Keratinocyte (primary cell): ENCODE results near the gene EBF4. TPM values are rescaled to one million over a fixed set of nuclear protein-coding genes. Genes with fewer than 3 reads are reported as not detected.

ENCODE experiments used
- DNase-seq: peaks from one replicate; pipeline ENCODE4 v3.0.0-alpha.2; 2011; ENCODE audit warnings: low read depth, missing footprints, low spot score
- FAIRE-seq: peaks from 2 replicates; lab custom pipeline; 2011; peaks lifted over from hg19 to GRCh38; lab: Jason Lieb, UNC
- H2AFZ ChIP-seq: 2 replicates; pipeline ENCODE4 v1.6.0; 2012; ENCODE audit warnings: low read length, control low read depth, inconsistent platforms; ENCODE audit not compliant: control insufficient read depth
- H3K27ac ChIP-seq: 2 replicates; pipeline ENCODE4 v1.5.1; 2011; ENCODE audit warnings: low read length; ENCODE audit not compliant: control insufficient read depth, insufficient read depth
- H3K27me3 ChIP-seq: 3 replicates; pipeline ENCODE4 v1.6.0; 2011; ENCODE audit warnings: low read length; ENCODE audit not compliant: control insufficient read depth, insufficient read depth; ENCODE audit errors: extremely low read depth
- H3K36me3 ChIP-seq, 2 experiments: 2 replicates in 1 of 2; 3 replicates in 1 of 2; pipeline ENCODE4 v1.5.1; 2011; ENCODE audit warnings: low read length in 2 of 2, mild to moderate bottlenecking in 1 of 2; ENCODE audit not compliant: control insufficient read depth in 2 of 2, insufficient read depth in 2 of 2; ENCODE audit errors: extremely low read depth in 1 of 2
- H3K4me1 ChIP-seq: 3 replicates; pipeline ENCODE4 v1.5.1; 2011; ENCODE audit warnings: low read length; ENCODE audit not compliant: control insufficient read depth, insufficient read depth; ENCODE audit errors: extremely low read depth
- H3K4me2 ChIP-seq: 3 replicates; pipeline ENCODE4 v1.6.0; 2011; ENCODE audit warnings: low read depth, low read length; ENCODE audit not compliant: control insufficient read depth, insufficient read depth; ENCODE audit errors: extremely low read depth
- H3K4me3 ChIP-seq, 3 experiments: fragments of 200-600 bp in 1 of 3; sonication (generic) in 1 of 3; 2 replicates in 2 of 3; 3 replicates in 1 of 3; pipeline ENCODE4 v1.5.1; 2011 to 2016; ENCODE audit warnings: low read length in 3 of 3, mild to moderate bottlenecking in 3 of 3, control low read depth in 2 of 3, inconsistent platforms in 1 of 3, low read depth in 1 of 3, mixed read lengths in 1 of 3, mixed run types in 1 of 3, moderate library complexity in 1 of 3; ENCODE audit not compliant: control insufficient read depth in 2 of 3, insufficient read depth in 2 of 3; ENCODE audit errors: extremely low read depth in 1 of 3
- H3K79me2 ChIP-seq: 2 replicates; pipeline ENCODE4 v1.6.0; 2012; ENCODE audit warnings: low read length; ENCODE audit not compliant: control insufficient read depth, insufficient read depth
- H3K9ac ChIP-seq: 3 replicates; pipeline ENCODE4 v1.6.0; 2011; ENCODE audit warnings: low read length; ENCODE audit not compliant: control insufficient read depth, insufficient read depth; ENCODE audit errors: extremely low read depth
- H3K9me1 ChIP-seq: 3 replicates; pipeline ENCODE4 v1.6.0; 2011; ENCODE audit warnings: low read length; ENCODE audit not compliant: control insufficient read depth, insufficient read depth; ENCODE audit errors: extremely low read depth
- H3K9me3 ChIP-seq: 2 replicates; pipeline ENCODE4 v1.5.1; 2012; ENCODE audit warnings: low read depth, low read length; ENCODE audit not compliant: control insufficient read depth
- H4K20me1 ChIP-seq: 3 replicates; pipeline ENCODE4 v1.6.0; 2011; ENCODE audit warnings: low read length; ENCODE audit not compliant: control insufficient read depth, insufficient read depth; ENCODE audit errors: extremely low read depth
- EZH2 ChIP-seq: IDR thresholded peaks from one replicate; pipeline ENCODE4 v1.6.1; 2012; ENCODE audit warnings: inconsistent platforms, mild to moderate bottlenecking, low read length, moderate library complexity
- dilution Hi-C: fragments of 300-500 bp; cut with MboI; formaldehyde crosslinking; loops from one replicate; pipeline ENCODE4 v1.7.0; 2020; ENCODE audit warnings: low sequenced_read_pairs; ENCODE audit not compliant: extremely low pct_ligation_motif_present
- polyA plus RNA-seq, 5 experiments: library from polyadenylated mRNA; depleted of rRNA in 3 of 5; stranded (reverse) in 3 of 5; stranded (forward) in 1 of 5; unstranded in 1 of 5; fragments of >200 nt; gene quantifications; 1 replicate in 1 of 5; 2 replicates in 3 of 5; 3 replicates in 1 of 5; pipeline versions ENCODE4 v1.2.1 to v1.2.3, GENCODE V29; 2011 to 2012; ENCODE audit warnings: missing spikeins in 2 of 5, low read depth in 1 of 5, low replicate concordance in 1 of 5
- TF ChIP-seq, protein P1 (sequence below), 3 experiments: IDR thresholded peaks in 1 of 3; conservative IDR thresholded peaks in 1 of 3; optimal IDR thresholded peaks in 1 of 3; 2 replicates in 2 of 3; 3 replicates in 1 of 3; pipeline versions ENCODE3 to v1.5.1; 2011; ENCODE audit warnings: low read length in 3 of 3, mild to moderate bottlenecking in 3 of 3, moderate library complexity in 2 of 3, control low read depth in 1 of 3, inconsistent platforms in 1 of 3; ENCODE audit not compliant: insufficient read depth in 2 of 3; ENCODE audit errors: extremely low read depth in 1 of 3

The EBF4 gene
- polyA plus RNA-seq, 1 donor (not counting 4 experiments of a cell fraction or from before 2014, with no cell fraction given): not detected

DNA sequence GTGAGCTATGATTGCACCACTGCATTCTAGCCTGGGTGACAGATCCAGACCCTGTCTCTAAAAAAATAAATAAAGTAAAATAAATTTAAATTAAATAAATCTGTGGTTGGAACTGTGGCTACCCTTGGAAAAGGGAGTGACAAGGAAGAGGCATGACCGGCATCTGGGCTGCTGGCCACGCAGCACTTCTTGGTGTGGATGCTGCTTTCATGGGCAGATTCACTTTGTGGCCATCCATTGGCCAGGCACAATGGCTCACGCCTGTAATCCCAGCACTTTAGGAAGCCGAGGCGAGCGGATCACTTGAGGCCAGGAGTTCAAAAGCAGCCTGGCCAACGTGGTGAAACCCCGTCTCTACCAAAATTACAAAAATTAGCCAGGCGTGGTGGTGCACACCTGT lies 16.1 kb downstream of the EBF4 start:
- Histone ChIP-seq H3K4me2 (no peak overlapping the region), H3K4me1 (no peaks in the 10 kb centered on the region), H3K9ac (no peak overlapping the region), H2AFZ (no peak overlapping the region), H3K9me1 (no peaks in the 10 kb centered on the region), H4K20me1 (peaks cover 2% of the 10 kb centered on the region), H3K4me3 (no peak overlapping the region), H3K27ac (no peak overlapping the region), H3K9me3 (no peaks in the 10 kb centered on the region), H3K27me3 (peaks cover 13% of the 10 kb centered on the region), H3K36me3 (no peaks in the 10 kb centered on the region), H3K79me2 (no peaks in the 10 kb centered on the region)
- no peak for FAIRE-seq
- TF ChIP-seq, protein P1, sequence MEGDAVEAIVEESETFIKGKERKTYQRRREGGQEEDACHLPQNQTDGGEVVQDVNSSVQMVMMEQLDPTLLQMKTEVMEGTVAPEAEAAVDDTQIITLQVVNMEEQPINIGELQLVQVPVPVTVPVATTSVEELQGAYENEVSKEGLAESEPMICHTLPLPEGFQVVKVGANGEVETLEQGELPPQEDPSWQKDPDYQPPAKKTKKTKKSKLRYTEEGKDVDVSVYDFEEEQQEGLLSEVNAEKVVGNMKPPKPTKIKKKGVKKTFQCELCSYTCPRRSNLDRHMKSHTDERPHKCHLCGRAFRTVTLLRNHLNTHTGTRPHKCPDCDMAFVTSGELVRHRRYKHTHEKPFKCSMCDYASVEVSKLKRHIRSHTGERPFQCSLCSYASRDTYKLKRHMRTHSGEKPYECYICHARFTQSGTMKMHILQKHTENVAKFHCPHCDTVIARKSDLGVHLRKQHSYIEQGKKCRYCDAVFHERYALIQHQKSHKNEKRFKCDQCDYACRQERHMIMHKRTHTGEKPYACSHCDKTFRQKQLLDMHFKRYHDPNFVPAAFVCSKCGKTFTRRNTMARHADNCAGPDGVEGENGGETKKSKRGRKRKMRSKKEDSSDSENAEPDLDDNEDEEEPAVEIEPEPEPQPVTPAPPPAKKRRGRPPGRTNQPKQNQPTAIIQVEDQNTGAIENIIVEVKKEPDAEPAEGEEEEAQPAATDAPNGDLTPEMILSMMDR (optimal IDR thresholded peaks at IDR 0.05 in 1 of 3, IDR thresholded peaks at IDR 0.05 in 1 of 3, conservative IDR thresholded peaks at IDR 0.05 in 1 of 3; ENCODE audit: extremely low read depth in 1 of 3, insufficient read depth in 2 of 3, low read length in 3 of 3): no peak
- TF ChIP-seq EZH2: no peak
- no peak for DNase-seq
- dilution Hi-C loops: no loop called here

DNA sequence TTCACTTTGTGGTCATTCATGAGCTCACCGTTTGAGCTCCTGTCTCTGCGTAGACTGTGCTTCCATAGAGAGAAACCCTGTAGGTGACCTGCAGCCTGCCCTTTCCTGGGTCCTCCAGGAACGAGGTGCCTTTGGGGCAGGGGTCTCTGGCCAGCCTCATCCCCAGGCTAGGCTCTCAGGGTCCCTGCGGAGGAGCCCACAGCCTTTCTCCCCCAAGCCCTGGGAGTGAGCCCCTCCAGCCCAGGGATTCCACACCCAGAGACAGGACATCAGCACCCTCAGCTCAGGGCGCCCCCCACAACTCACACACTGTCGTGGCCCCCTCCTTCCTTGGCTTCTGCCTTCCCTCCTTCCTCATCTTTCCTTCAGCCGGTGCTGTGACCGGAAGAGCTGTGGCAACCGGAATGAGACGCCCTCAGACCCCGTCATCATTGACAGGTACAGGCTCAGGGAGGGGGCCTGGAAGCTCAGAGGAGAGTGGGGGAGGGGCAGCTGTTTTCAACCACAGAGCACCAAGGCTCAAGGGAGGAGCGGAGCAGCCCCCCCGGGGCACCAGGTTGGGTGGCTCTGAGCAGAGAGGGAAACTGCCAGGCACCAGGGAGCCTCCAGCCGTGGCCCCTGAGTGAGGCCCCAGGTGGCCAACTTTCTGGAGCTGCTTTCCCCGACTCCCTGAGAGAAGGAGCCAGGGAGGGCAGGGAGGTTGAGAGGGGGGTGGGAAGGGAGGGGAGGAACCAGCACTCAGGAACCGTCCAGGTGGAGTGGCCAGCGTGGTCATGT lies 16.8 kb downstream of the EBF4 start:
- no peaks in the 10 kb centered on the region for H3K4me1 ChIP-seq
- H3K27me3 ChIP-seq: peaks cover 13% of the 10 kb centered on the region
- H2AFZ ChIP-seq: no peak overlapping the region
- no peak overlapping the region for H3K9ac ChIP-seq
- DNase-seq: no peak
- H3K4me2 ChIP-seq: no peak overlapping the region
- peaks cover 2% of the 10 kb centered on the region for H4K20me1 ChIP-seq
- no peak overlapping the region for H3K4me3 ChIP-seq
- TF ChIP-seq, protein P1 (optimal IDR thresholded peaks at IDR 0.05 in 1 of 3, IDR thresholded peaks at IDR 0.05 in 1 of 3, conservative IDR thresholded peaks at IDR 0.05 in 1 of 3; ENCODE audit: extremely low read depth in 1 of 3, insufficient read depth in 2 of 3, low read length in 3 of 3): no peak
- no peak for TF ChIP-seq EZH2
- no peak for FAIRE-seq
- H3K9me1 ChIP-seq: no peaks in the 10 kb centered on the region
- dilution Hi-C loops: no loop called here
- H3K27ac ChIP-seq: no peak overlapping the region
- no peaks in the 10 kb centered on the region for H3K36me3 ChIP-seq
- H3K79me2 ChIP-seq: no peaks in the 10 kb centered on the region
- no peaks in the 10 kb centered on the region for H3K9me3 ChIP-seq
